Stimulated activated naive CD4-positive, alpha-beta T cell (primary cell): ENCODE measurements around the gene SCT.

ENCODE experiments used
- DNase-seq, 6 experiments: peaks; one replicate each; lab custom pipeline; 2025; lab: John Stamatoyannopoulos, UW

The SCT gene

DNA sequence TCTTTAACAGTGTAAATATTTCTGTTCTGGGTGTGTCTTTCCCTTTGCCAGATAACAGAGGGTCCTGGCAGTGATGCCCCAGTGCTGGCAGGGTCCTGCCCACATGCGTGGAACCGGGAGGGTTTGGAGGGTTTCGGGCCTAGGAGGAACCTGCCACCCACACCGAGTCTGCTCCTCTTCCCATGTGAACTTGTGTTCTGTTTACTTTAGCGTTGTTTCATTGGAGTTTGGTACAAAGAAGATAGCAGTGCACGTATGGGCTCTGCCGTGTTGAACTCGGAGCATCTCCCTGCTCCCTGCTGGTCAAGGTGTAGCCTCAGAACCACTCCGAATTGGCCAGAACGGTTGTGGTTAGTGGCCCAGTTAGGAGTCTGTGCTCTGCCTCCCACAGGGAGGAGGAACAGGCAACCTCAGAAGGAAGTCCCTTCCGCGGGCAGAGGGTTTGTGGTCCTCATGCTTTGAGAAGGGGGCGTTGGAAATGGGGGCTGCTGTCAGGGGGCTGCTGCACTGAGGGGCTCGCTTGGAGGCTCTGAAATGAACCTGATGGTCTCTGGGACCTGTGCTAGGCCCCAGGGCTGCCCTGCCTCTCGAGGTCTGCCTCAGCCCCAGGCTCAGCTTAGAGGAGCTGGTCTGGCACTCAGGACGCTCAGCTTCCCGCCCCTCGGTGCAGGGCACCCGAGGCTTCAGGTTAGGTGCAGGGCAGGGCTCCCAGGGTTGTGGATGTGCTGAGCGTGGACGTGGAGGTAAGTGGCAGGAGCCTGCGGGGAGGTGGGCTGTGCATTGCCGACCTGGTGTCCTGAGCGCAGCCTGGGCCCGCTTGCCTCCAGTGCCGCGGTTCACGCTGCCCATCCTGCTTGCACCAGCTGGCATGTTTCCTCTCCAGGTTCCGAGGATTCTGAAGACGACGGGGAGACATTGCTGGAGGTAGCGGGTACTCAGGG, 40.3 kb downstream of the SCT start:
- no peak for DNase-seq

DNA sequence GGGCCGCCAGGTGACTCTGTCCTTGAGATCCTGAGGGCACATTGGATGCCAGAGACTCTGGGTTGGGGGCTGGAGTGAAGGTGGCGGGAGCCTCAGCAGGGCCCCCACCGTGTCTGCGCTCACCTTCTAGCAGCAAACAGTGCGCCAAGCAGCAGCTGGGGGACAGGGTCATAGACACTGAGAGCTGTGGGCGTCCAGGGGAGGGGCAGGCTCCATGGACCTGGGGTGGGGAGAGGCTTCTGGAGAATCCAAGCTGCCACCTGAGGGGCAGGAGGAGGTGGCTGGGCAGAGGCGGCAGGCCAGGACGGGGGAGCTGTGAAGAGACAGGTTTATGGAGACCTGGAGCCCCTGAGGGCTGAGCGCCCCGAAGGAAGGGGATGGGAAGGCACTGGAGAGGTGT, 42.7 kb downstream of the SCT start:
- DNase-seq: no peak

DNA sequence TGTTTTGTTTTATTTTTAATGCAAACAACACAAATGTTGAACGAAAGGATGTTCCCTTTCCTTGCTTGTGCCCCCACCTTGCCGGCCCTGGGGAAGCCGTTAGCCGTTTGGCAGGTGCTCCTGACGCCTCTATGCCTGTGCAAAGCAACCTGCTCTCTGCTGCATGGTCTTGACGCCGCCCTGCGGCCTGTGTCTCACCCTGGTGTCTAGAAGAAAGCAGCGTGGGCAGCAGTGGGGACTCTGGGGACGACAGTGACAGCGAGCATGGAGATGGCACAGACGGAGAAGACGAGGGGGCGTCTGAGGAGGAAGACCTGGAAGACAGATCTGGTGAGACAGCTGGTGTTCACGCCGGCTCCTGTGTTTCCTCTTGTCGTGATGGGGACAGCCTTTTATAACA, 45.2 kb downstream of the SCT start:
- DNase-seq: no peak

DNA sequence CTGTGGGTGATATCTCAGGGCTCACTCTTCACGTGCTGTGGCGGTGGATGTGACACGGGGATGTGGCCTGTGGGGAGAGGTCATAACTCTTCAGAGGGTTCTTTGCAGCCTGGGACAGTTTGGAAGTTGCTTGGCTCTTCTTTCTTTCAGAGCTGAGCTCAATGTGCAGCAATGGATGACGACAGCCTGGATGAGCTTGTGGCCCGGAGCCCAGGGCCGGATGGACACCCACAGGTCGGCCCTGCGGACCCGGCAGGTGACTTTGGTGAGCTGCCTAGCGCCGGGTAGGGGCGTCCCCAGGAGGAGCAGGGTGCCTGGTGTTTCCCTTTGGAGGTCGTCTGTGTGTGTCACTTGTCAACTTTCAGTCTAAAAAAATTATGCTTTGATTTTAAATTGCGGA, 45.6 kb downstream of the SCT start:
- DNase-seq: no peak

DNA sequence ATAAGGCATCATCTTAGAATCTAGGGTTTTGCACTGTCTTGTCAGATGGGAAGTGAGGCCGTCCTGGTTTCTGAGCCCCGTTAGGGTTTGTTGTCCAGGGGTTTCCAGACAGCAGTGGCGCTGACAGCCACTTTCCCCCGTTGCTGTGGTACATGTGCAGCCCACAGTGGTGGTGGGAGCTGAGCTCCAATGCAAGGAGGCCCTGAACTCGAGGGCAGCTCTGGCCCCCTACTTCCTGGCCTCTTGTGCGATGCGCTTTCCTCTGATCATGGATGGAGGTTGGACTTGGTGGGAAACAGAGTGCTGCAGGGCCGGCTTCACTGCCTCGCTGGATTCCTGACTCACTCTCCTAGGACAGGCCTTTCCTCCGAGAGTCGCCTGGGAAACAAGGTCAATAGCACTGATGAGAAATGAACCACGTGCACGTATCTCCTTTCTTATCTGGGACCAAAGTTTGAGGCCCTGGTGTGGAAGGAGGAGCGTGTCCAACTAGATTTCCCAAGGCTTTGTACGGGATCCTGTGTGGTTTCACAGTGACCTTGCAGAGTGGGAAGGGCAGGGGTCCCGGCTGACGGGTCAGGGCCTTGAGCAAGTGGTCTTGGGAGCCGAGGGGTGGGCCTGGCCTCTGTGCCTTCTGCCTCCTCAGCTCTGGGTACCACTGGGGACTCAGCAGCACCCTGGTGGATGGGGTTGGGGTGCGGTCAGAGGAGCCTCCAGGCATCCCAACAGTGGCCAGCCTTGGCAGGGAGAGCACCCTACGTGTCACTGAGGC, 47.0 kb downstream of the SCT start:
- DNase-seq: no peak

DNA sequence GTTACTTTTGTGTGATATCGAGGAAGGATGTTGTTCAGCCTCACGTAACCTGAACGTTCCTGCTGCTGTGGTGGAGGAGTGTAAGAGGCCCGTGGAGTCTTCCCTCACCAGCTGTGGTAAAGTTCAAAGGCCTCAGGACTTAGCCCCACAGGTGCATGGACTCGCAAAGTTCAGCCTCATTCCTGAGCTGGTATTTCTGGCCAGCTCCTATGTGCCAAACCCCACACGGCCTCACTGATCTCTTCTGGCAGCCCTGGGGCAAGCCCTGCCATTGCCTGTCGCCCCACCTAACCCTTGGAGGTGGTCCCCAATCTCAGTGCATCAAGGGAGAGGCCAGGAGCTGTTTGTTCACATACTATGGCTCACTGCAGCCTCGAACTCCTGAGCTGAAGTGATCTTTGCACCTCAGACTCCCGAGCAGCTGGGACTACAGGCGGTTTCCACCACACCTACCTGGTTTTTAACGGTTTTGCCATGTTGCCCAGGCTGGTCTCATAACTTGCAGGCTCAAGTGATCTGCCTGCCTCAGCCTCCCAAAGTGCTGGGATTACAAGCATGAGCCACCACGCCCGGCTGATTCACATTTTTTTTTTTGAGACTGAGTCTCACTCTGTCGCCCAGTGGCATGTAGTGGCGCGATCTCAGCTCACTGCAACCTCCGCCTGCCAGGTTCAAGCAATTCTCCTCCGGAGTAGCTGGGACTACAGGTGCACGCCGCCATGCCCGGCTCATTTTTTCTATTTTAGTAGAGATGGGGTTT, 48.5 kb downstream of the SCT start:
- no peak for DNase-seq

DNA sequence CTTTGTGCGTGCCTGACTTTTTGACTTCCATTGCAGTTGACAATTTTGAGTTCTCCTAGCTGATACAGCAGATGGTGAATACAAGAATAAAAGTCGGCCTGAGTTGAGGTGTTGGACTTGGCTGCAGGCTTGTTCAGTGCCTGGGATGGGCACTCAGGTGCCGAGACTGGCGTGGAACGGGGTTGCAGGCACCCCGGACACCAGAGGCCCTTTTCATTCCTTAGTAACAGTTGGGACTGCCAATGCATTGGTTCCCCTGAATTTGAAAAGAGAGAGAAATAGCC, 49.4 kb downstream of the SCT start:
- DNase-seq: no peak

DNA sequence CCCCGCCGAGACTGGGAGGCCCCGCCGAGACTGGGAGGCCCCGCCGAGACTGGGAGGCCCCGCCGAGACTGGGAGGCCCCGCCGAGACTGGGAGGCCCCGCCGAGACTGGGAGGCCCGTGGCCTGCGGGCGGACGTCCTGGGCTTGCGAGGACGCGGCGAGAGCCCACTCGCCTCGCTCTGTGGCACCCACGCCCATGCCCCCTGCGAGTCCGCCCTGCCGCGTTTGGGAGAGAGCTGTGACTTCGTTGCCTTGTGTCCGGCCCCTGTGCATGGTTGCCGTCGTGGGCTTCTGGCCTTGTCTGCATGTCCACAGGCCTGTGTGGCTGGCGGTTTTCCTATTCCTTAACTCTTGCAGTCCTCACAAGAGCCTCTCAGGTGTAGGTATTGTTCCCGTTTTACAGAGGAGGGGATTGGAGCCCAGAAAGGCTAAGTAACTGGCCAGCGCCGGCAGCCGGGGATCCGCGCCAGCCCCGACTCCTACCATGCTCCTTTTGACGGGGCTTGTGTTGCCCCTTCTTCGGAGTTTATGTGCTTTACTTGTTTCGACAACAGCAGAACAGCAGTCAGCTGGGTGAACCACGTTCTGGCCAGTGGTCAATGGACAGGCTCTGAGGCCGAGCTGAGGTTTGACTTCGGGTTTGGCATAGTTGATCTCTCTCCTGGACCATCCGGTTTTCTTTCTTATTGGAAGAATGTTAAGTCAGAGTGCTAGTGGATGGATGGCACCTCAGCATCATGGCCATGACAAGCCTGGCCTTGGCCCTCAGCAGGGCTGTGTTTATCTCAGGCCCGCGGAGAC, 50.0 kb downstream of the SCT start:
- DNase-seq: no peak
